Ovary (tissue), 3 donors: ENCODE results near the gene PRLR.

Experiments used
- POLR2A ChIP-seq: fragments of 450-650 bp; IDR thresholded peaks from one replicate; pipeline ENCODE4 v1.6.1; 2017; ENCODE audit warnings: antibody characterized with exemption, mild to moderate bottlenecking, moderate library complexity
- TF ChIP-seq, protein P1 (sequence below), 3 donors: fragments of 450-650 bp in 2 of 3; fragments of 200-600 bp in 1 of 3; IDR thresholded peaks; one replicate each; pipeline versions ENCODE4 v1.5.1 to v1.8.0; 2016 to 2022; ENCODE audit warnings: antibody characterized with exemption in 3 of 3, mild to moderate bottlenecking in 1 of 3
- donor health status: DM: no; HTN: no; CAD: no.

DNA sequence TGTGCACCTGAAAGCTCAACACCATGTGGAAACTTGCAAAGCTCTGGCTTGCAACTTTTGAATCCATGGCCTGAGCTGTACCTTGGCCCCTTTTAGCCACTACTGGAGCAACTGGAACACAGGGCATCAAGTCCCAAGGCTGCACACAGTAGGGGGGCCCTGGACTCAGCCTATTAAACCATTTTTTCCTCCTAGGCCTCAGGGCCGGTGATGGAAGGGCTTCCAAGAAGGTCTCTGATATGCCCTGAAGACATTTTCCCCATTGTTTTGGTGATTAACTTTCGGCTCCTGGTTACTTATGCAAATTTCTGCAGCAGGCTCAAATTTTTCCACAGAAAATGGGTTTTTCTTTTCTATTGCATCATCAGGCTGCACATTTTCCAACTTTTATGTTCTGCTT, 22.7 kb upstream of the PRLR start:
- TF ChIP-seq, protein P1, sequence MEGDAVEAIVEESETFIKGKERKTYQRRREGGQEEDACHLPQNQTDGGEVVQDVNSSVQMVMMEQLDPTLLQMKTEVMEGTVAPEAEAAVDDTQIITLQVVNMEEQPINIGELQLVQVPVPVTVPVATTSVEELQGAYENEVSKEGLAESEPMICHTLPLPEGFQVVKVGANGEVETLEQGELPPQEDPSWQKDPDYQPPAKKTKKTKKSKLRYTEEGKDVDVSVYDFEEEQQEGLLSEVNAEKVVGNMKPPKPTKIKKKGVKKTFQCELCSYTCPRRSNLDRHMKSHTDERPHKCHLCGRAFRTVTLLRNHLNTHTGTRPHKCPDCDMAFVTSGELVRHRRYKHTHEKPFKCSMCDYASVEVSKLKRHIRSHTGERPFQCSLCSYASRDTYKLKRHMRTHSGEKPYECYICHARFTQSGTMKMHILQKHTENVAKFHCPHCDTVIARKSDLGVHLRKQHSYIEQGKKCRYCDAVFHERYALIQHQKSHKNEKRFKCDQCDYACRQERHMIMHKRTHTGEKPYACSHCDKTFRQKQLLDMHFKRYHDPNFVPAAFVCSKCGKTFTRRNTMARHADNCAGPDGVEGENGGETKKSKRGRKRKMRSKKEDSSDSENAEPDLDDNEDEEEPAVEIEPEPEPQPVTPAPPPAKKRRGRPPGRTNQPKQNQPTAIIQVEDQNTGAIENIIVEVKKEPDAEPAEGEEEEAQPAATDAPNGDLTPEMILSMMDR (IDR thresholded peaks at IDR 0.05) = no peak
- TF ChIP-seq POLR2A = no peak
